CD14-positive monocyte (primary cell): ENCODE measurements around the gene NATD1. TPM values are rescaled to one million over a fixed set of nuclear protein-coding genes. Genes with fewer than 3 reads are reported as not detected.

Source experiments
- DNase-seq, 3 donors: peaks; one replicate each; pipeline ENCODE4 v3.0.0-alpha.2; 2011 to 2022
- H2AFZ ChIP-seq: 2 replicates; pipeline ENCODE4 v1.6.0; 2012; ENCODE audit warnings: mild to moderate bottlenecking, low read depth, low read length, inconsistent platforms; ENCODE audit not compliant: insufficient read depth, poor library complexity, severe bottlenecking
- H3K27ac ChIP-seq, 2 donors: 1 replicate in 1 of 2; 2 replicates in 1 of 2; pipeline ENCODE4 v1.5.1; 2012 to 2013; ENCODE audit warnings: low read length in 2 of 2, control low read depth in 1 of 2, inconsistent platforms in 1 of 2, low read depth in 1 of 2, mild to moderate bottlenecking in 1 of 2
- H3K27me3 ChIP-seq, 2 donors: one replicate each; pipeline versions ENCODE4 v1.6.0 to v1.6.1; 2011 to 2013; ENCODE audit warnings: low read length in 2 of 2; ENCODE audit not compliant: control insufficient read depth in 2 of 2, insufficient read depth in 2 of 2
- H3K36me3 ChIP-seq, 2 donors: replicated peaks in 1 of 2; 1 replicate in 1 of 2; 2 replicates in 1 of 2; pipeline versions ENCODE4 v1.5.1 to v1.6.1; 2012 to 2013; ENCODE audit warnings: low read length in 2 of 2, control low read depth in 1 of 2, inconsistent platforms in 1 of 2, mild to moderate bottlenecking in 1 of 2; ENCODE audit not compliant: insufficient read depth in 2 of 2, control insufficient read depth in 1 of 2
- H3K4me1 ChIP-seq, 2 donors: 1 replicate in 1 of 2; 2 replicates in 1 of 2; pipeline versions ENCODE4 v1.5.1 to v1.6.1; 2012 to 2013; ENCODE audit warnings: low read length in 2 of 2, control low read depth in 1 of 2, inconsistent platforms in 1 of 2, mild to moderate bottlenecking in 1 of 2, moderate library complexity in 1 of 2; ENCODE audit not compliant: insufficient read depth in 2 of 2, control insufficient read depth in 1 of 2
- H3K4me2 ChIP-seq: replicated peaks from 2 replicates; pipeline ENCODE3; 2012; ENCODE audit warnings: low read length, moderate library complexity, mild to moderate bottlenecking; ENCODE audit not compliant: poor library complexity, severe bottlenecking; ENCODE audit errors: extremely low read depth
- H3K4me3 ChIP-seq, 3 experiments: fragments of 200-600 bp in 1 of 3; sonication (generic) in 1 of 3; replicated peaks in 1 of 3; 1 replicate in 2 of 3; 2 replicates in 1 of 3; pipeline ENCODE4 v1.5.1; 2011 to 2013; ENCODE audit warnings: low read length in 3 of 3, mild to moderate bottlenecking in 3 of 3, control low read depth in 2 of 3, low read depth in 2 of 3, inconsistent platforms in 1 of 3, moderate library complexity in 1 of 3
- H3K79me2 ChIP-seq: 2 replicates; pipeline ENCODE4 v1.6.0; 2012; ENCODE audit warnings: mild to moderate bottlenecking, control low read depth, inconsistent platforms, low read length, moderate library complexity; ENCODE audit not compliant: insufficient read depth
- H3K9ac ChIP-seq: 2 replicates; pipeline ENCODE4 v1.6.0; 2017; ENCODE audit warnings: low read length, mild to moderate bottlenecking; ENCODE audit not compliant: insufficient read depth, poor library complexity, severe bottlenecking
- H3K9me3 ChIP-seq, 2 donors: replicated peaks in 1 of 2; 1 replicate in 1 of 2; 2 replicates in 1 of 2; pipeline versions ENCODE4 v1.5.1 to v1.6.1; 2012 to 2013; ENCODE audit warnings: low read length in 2 of 2, control low read depth in 1 of 2; ENCODE audit not compliant: control insufficient read depth in 1 of 2, insufficient read depth in 1 of 2
- H4K20me1 ChIP-seq: 2 replicates; pipeline ENCODE4 v1.6.0; 2012; ENCODE audit warnings: mild to moderate bottlenecking, low read length, control low read depth, moderate library complexity; ENCODE audit not compliant: insufficient read depth
- H3K27ac Mint-ChIP-seq, 7 donors: one replicate each; pipeline ENCODE4 v1.8.0; 2020; ENCODE audit warnings: mild to moderate bottlenecking in 7 of 7, mixed read lengths in 7 of 7, moderate library complexity in 6 of 7, inconsistent platforms in 2 of 7
- H3K27me3 Mint-ChIP-seq, 3 donors: one replicate each; pipeline ENCODE4 v1.8.0; 2021 to 2022; ENCODE audit warnings: low read depth in 3 of 3, mild to moderate bottlenecking in 3 of 3, mixed read lengths in 3 of 3, moderate library complexity in 3 of 3, inconsistent platforms in 1 of 3
- H3K36me3 Mint-ChIP-seq, 2 donors: one replicate each; pipeline ENCODE4 v1.8.0; 2020; ENCODE audit warnings: mixed read lengths in 2 of 2, inconsistent platforms in 1 of 2, mild to moderate bottlenecking in 1 of 2
- H3K4me1 Mint-ChIP-seq: one replicate; pipeline ENCODE4 v1.8.0; 2020; ENCODE audit warnings: mild to moderate bottlenecking, mixed read lengths
- H3K4me3 Mint-ChIP-seq, 2 donors: one replicate each; pipeline ENCODE4 v1.8.0; 2020; ENCODE audit warnings: mild to moderate bottlenecking in 2 of 2, mixed read lengths in 2 of 2, moderate library complexity in 1 of 2
- H3K9me3 Mint-ChIP-seq, 7 donors: one replicate each; pipeline ENCODE4 v1.8.0; 2020 to 2022; ENCODE audit warnings: mixed read lengths in 7 of 7, mild to moderate bottlenecking in 6 of 7, moderate library complexity in 6 of 7, inconsistent platforms in 2 of 7
- CTCF ChIP-seq: fragments of 200-600 bp; IDR thresholded peaks from one replicate; pipeline ENCODE4 v1.8.0; 2022; ENCODE audit warnings: antibody characterized with exemption, mild to moderate bottlenecking
- WGBS: methylation state at CpG from one replicate; pipeline ENCODE4 v1.1.5; 2013; ENCODE audit warnings: missing lambda C conversion rate; ENCODE audit not compliant: insufficient coverage; 5-methylcytosine and 5-hydroxymethylcytosine counted together
- intact Hi-C, 2 donors: fragments of 100-400 bp; cut with micrococcal nuclease; formaldehyde crosslinking; loops; one replicate each; pipeline versions ENCODE4 v1.15.0 to v1.15.1; 2023
- polyA plus RNA-seq, 3 donors: library from polyadenylated mRNA; depleted of rRNA in 1 of 3; unstranded in 2 of 3; stranded (reverse) in 1 of 3; fragments of 300-500 nt in 2 of 3; fragments of >200 nt in 1 of 3; fragmentation: Illumina TruSeq in 2 of 3; gene quantifications; 1 replicate in 2 of 3; 2 replicates in 1 of 3; pipeline ENCODE4 v1.2.3, GENCODE V29; 2012 to 2021

The NATD1 gene
- polyA plus RNA-seq, 3 donors: 3.0 to 13.6 (median 3.8) TPM

GRCh38 chr17:21242780-21243515 lies 10.3 kb downstream of the NATD1 start:
- 93% methylated on average over 26 of the region's 26 CpGs for WGBS
- no peak overlapping the region for H3K4me3 Mint-ChIP-seq
- Histone ChIP-seq H3K27ac (no peak overlapping the region), H3K9ac (no peak overlapping the region), H3K9me3 (no peaks in the 10 kb centered on the region), H3K4me1 (peaks cover 0 to 11% of the 10 kb centered on the region in 2 donors), H3K36me3 (peaks cover 15 to 27% of the 10 kb centered on the region in 2 donors), H3K4me3 (no peak overlapping the region), H3K79me2 (no peaks in the 10 kb centered on the region), H3K27me3 (no peaks in the 10 kb centered on the region), H2AFZ (no peak overlapping the region), H4K20me1 (peaks cover 80% of the 10 kb centered on the region), H3K4me2 (no peak overlapping the region)
- intact Hi-C loops: no loop called here
- H3K9me3 Mint-ChIP-seq: peaks cover 0 to 1% (median 0%) of the 10 kb centered on the region in 7 donors
- peaks cover 10% of the 10 kb centered on the region for H3K4me1 Mint-ChIP-seq
- no peaks in the 10 kb centered on the region for H3K27me3 Mint-ChIP-seq
- H3K36me3 Mint-ChIP-seq: peaks cover 18 to 43% of the 10 kb centered on the region in 2 donors
- TF ChIP-seq CTCF: no peak
- H3K27ac Mint-ChIP-seq: peak overlapping the region in 1 of 7 donors; percentile 50
- no peak for DNase-seq

- no peak overlapping the region for H3K4me3 Mint-ChIP-seq
- H3K79me2 ChIP-seq: no peaks in the 10 kb centered on the region
- DNase-seq: no peak
- peaks cover 15 to 36% of the 10 kb centered on the region in 2 donors for H3K36me3 Mint-ChIP-seq
- H2AFZ ChIP-seq: no peak overlapping the region
- intact Hi-C loops: no loop called here
- no peak overlapping the region for H3K4me2 ChIP-seq
- no peaks in the 10 kb centered on the region for H3K27me3 Mint-ChIP-seq
- no peak overlapping the region for H3K27ac ChIP-seq
- H3K4me1 ChIP-seq: peaks cover 0 to 11% of the 10 kb centered on the region in 2 donors
- no peak overlapping the region for H3K9ac ChIP-seq
- no peaks in the 10 kb centered on the region for H3K9me3 Mint-ChIP-seq
- H3K9me3 ChIP-seq: no peaks in the 10 kb centered on the region
- 93% methylated on average over 8 of the region's 11 CpGs for WGBS
- H3K4me1 Mint-ChIP-seq: peaks cover 10% of the 10 kb centered on the region
- peaks cover 15 to 27% of the 10 kb centered on the region in 2 donors for H3K36me3 ChIP-seq
- TF ChIP-seq CTCF: no peak
- H3K27ac Mint-ChIP-seq: no peak overlapping the region
- peaks cover 72% of the 10 kb centered on the region for H4K20me1 ChIP-seq
- no peaks in the 10 kb centered on the region for H3K27me3 ChIP-seq
- no peak overlapping the region for H3K4me3 ChIP-seq
Observed at GRCh38 chr17:21242026-21242697, 11.0 kb downstream of the NATD1 start.
